Central memory CD8-positive, alpha-beta T cell (primary cell): Measurements from ENCODE around the gene GSE1.

Experiments
- ATAC-seq: fragments of 150-1000 bp; cut with Tn5 transposase; replicated peaks from 2 replicates; pipeline ENCODE4 v1.10.0; 2022; ENCODE audit warnings: mild to moderate bottlenecking, moderate FRiP score, moderate number of reproducible peaks; ENCODE audit not compliant: poor library complexity, severe bottlenecking; ENCODE audit errors: extremely low read depth
- DNase-seq, 2 donors: peaks; one replicate each; pipeline ENCODE4 v3.0.0; 2021; ENCODE audit warnings: low spot score in 2 of 2
- H3K27ac Mint-ChIP-seq: one replicate; pipeline ENCODE4 v1.8.0; 2022; ENCODE audit warnings: low read depth, mild to moderate bottlenecking, moderate library complexity, mixed read lengths
- H3K27me3 Mint-ChIP-seq: one replicate; pipeline ENCODE4 v1.8.0; 2022; ENCODE audit warnings: mixed read lengths
- H3K36me3 Mint-ChIP-seq: one replicate; pipeline ENCODE4 v1.8.0; 2022; ENCODE audit warnings: mild to moderate bottlenecking, moderate library complexity, mixed read lengths; ENCODE audit not compliant: insufficient read depth
- H3K4me1 Mint-ChIP-seq: one replicate; pipeline ENCODE4 v1.8.0; 2022; ENCODE audit warnings: mixed read lengths
- H3K4me3 Mint-ChIP-seq: one replicate; pipeline ENCODE4 v1.8.0; 2022; ENCODE audit warnings: mild to moderate bottlenecking, moderate library complexity, mixed read lengths
- H3K9me3 Mint-ChIP-seq: one replicate; pipeline ENCODE4 v1.8.0; 2022; ENCODE audit warnings: mixed read lengths

Gene GSE1

GRCh38 chr16:85579191-85579590 is 33.9 kb upstream of the GSE1 start:
- Mint-ChIP-seq H3K4me3 (peak overlapping the region; percentile 7), H3K27me3 (no peaks in the 10 kb centered on the region), H3K27ac (peak overlapping the region; percentile 26), H3K4me1 (peaks cover 70% of the 10 kb centered on the region), H3K36me3 (peaks cover 20% of the 10 kb centered on the region), H3K9me3 (no peaks in the 10 kb centered on the region)
- ATAC-seq (no peak), DNase-seq (no peak)

DNA sequence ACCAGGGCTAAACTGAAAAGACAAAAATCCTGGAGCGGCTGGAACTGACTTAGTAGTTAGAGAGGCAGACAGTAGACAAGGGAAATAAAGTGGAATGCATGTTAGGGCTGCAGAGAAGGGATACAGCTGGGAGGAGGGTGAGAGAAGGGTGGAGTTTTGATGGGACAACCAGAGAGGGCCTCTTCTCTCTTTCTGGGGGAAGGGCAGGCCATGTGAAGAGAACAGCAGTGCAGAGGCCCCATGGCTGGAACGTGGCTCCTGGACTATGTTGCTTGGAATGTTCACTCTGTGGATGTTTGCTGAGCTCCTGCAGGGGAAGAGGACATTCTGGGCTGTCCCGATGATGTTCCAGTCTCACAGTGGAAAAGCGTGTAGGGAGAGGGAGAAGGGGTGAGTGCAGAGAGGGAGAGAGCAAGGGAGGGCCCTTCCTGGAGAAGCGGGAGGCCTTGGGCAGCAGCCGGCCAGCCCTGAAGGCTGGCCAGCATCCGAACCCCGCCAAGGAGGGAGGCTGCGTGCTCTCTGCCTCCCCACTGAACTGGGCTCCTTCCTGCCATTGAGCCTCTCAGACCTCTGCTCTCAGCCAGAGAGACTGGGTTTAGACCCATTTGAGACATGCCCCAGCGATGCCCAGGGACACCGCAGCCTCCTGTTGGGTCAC is 33.1 kb upstream of the GSE1 start:
- ATAC-seq, result no peak
- Mint-ChIP-seq H3K27me3 (no peaks in the 10 kb centered on the region), H3K27ac (peak overlapping the region; percentile 9)

GRCh38 chr16:85580684-85581083 is 32.4 kb upstream of the GSE1 start:
- H3K4me1 Mint-ChIP-seq, result peaks cover 68% of the 10 kb centered on the region
- peak overlapping the region; percentile 11 for H3K4me3 Mint-ChIP-seq
- peaks cover 20% of the 10 kb centered on the region for H3K36me3 Mint-ChIP-seq
- no peak overlapping the region for H3K27ac Mint-ChIP-seq
- no peak for ATAC-seq
- no peaks in the 10 kb centered on the region for H3K27me3 Mint-ChIP-seq
- no peak for DNase-seq
- H3K9me3 Mint-ChIP-seq, result no peaks in the 10 kb centered on the region

More for the DNA sequence above, 33.1 kb upstream of the GSE1 start:
- no peaks in the 10 kb centered on the region for H3K9me3 Mint-ChIP-seq
- H3K36me3 Mint-ChIP-seq, result peaks cover 25% of the 10 kb centered on the region
- H3K4me1 Mint-ChIP-seq, result peaks cover 75% of the 10 kb centered on the region
- H3K4me3 Mint-ChIP-seq, result no peak overlapping the region
- DNase-seq, result no peak

DNA sequence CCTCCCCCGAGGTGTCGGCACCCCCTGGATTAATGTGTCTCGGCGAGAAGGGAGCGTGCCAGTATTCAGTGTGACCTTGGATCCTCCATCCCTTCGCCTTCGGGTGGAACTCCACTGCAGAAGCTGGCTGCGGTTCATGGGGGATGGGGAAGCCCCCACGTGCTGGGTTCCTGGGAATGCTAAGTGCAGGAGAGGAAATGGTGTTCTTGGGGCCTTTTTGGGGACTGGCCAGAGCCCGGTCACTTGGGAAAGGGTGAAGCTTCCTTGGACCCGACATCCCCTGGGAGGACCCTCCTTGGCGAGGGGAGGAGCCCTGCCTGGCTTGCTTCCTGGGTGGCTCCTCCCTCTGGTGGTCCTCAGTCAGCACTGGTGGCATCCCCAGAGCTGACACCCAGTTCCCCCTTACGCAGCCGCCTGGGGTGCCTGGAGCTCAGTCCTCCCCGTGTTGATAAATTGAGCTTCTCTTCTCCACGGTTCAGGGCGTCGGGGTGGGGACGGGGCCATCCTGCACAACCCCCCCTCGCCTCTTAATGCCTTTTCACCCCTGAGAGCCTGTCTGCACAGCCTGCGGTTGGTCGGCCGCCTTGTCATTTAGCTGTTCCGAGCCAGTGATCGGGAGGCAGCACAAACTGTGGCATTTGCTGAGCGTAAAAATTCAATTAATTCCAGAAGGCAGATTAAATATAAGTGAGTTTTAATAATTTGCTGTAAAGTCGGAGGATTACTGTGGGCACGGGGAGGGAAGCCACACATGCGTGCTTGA is 30.7 kb upstream of the GSE1 start:
- H3K4me1 Mint-ChIP-seq, result peaks cover 58% of the 10 kb centered on the region
- H3K27ac Mint-ChIP-seq, result peak overlapping the region; percentile 36
- ATAC-seq (no peak), DNase-seq (no peak)
- peak overlapping the region; percentile 3 for H3K4me3 Mint-ChIP-seq
- no peaks in the 10 kb centered on the region for H3K9me3 Mint-ChIP-seq
- peaks cover 19% of the 10 kb centered on the region for H3K36me3 Mint-ChIP-seq
- no peaks in the 10 kb centered on the region for H3K27me3 Mint-ChIP-seq

GRCh38 chr16:85583491-85584181 is 29.5 kb upstream of the GSE1 start:
- Mint-ChIP-seq H3K27ac (peak overlapping the region; percentile 36), H3K36me3 (peaks cover 13% of the 10 kb centered on the region), H3K27me3 (no peaks in the 10 kb centered on the region), H3K9me3 (no peaks in the 10 kb centered on the region), H3K4me3 (no peak overlapping the region), H3K4me1 (peaks cover 49% of the 10 kb centered on the region)
- ATAC-seq (peak; percentile 36), DNase-seq (no peak)

GRCh38 chr16:85584267-85584666 is 28.9 kb upstream of the GSE1 start:
- DNase-seq, result no peak
- H3K36me3 Mint-ChIP-seq, result peaks cover 13% of the 10 kb centered on the region
- no peaks in the 10 kb centered on the region for H3K9me3 Mint-ChIP-seq
- H3K4me3 Mint-ChIP-seq, result no peak overlapping the region
- H3K27ac Mint-ChIP-seq, result no peak overlapping the region
- H3K27me3 Mint-ChIP-seq, result no peaks in the 10 kb centered on the region
- peaks cover 42% of the 10 kb centered on the region for H3K4me1 Mint-ChIP-seq
- no peak for ATAC-seq

DNA sequence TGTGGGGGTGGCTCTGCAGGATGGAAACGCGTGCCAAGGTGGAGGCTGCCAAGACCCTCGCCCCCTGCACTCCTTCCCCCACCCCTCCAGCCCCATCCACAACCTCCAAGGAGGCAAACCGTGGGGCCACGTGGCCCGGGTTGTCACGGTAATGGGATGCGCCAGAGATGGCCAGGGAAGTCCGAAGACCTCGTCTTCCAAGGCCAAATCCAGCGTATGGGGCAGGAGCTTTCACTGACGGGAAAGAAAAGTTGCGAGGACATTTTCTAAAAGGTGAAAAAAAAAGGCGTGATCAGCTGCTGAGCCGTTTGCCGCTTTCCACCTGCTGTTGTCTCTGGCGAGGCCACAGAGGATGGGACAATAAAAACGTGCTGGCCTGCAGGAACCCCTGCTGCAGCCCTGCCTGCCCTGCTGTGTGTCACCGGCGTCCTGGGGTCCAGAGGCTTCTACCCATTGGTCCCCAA is 28.3 kb upstream of the GSE1 start:
- Mint-ChIP-seq H3K9me3 (no peaks in the 10 kb centered on the region), H3K4me3 (no peak overlapping the region), H3K27me3 (no peaks in the 10 kb centered on the region), H3K4me1 (peaks cover 37% of the 10 kb centered on the region), H3K36me3 (peaks cover 13% of the 10 kb centered on the region), H3K27ac (no peak overlapping the region)
- ATAC-seq, result no peak
- no peak for DNase-seq

GRCh38 chr16:85585711-85586110 is 27.4 kb upstream of the GSE1 start:
- H3K4me3 Mint-ChIP-seq, result no peak overlapping the region
- no peak for ATAC-seq
- H3K27ac Mint-ChIP-seq, result no peak overlapping the region
- no peaks in the 10 kb centered on the region for H3K27me3 Mint-ChIP-seq
- H3K9me3 Mint-ChIP-seq, result no peaks in the 10 kb centered on the region
- peaks cover 12% of the 10 kb centered on the region for H3K36me3 Mint-ChIP-seq
- H3K4me1 Mint-ChIP-seq, result peaks cover 31% of the 10 kb centered on the region
- no peak for DNase-seq

DNA sequence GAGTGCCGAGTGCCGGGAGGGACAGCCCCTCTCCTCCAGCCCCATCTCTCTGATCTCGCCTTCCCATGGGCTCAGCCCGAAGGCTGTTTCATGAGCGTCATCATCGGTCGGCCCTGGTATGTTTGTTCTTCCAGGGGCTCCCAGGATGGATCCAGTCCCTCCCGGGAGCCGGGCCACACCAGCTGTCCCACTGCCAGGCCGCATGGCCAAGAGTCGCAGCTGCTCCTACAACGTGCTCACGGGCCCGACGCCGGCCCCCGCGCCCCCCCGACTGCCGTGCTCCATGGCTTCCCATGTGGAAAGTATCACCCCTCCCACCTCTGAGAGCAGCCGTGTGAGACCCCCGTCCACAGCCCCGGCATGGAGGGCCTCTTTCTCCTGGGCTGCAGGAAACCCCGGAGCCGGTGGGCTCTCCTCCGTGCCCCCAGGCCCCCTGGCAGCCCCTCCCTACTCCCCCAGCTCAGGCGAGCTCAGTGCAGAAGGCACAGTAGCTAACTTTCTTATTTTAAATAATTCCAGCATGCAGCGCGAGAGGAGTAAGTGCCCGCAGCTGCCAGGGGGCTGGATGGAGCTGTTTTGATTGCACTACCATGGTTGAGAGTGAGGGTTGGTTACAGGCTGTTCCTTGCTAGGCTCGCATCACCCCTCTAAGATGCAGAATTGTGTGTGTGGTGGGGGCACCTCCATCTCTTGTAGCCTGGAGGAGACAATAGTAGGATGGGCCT is 26.6 kb upstream of the GSE1 start:
- Mint-ChIP-seq H3K27ac (no peak overlapping the region), H3K4me3 (no peak overlapping the region), H3K9me3 (no peaks in the 10 kb centered on the region), H3K4me1 (peaks cover 27% of the 10 kb centered on the region), H3K36me3 (peaks cover 10% of the 10 kb centered on the region), H3K27me3 (no peaks in the 10 kb centered on the region)
- no peak for DNase-seq
- ATAC-seq, result no peak

DNA sequence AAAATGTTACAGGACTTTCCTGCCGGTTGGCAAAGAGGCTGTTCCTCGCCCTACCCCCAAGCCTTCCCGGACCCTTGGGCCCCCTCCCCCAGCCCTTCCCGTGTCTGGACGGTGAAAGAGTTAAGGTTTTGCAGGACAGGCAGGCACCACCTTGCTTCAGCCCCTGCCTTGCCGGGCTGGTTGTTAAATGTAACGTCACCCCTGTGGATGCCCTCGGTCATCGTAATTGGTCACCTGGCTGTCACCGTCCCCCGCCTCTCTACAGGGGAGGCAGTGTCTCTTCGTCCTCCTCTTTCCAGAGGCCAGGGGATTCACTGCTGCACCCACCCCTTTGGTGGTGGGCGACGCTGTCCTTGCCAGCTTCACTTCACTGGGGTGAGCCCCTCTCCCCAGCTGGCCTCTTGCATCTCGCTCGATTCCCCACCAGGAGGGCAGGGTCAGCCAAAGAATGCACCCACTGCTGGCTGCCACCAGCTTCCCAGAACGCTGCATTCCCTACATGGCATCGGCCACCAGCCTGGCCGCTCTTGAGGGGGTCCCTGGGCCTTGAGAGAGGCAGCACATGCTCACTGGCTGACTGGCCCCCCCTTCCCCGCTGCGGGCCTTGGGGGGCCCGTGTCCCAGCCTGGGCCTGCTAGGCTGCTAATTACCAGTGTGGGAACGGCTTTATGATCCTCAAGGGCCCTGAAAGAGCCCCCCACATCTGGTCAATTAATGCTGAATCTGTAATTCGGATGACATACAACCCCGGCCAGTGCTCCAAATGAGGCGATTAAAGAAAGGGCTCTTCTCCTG is 25.2 kb upstream of the GSE1 start:
- Mint-ChIP-seq H3K27ac (no peak overlapping the region), H3K4me3 (no peak overlapping the region), H3K4me1 (peaks cover 13% of the 10 kb centered on the region), H3K27me3 (no peaks in the 10 kb centered on the region), H3K36me3 (peaks cover 9% of the 10 kb centered on the region), H3K9me3 (no peaks in the 10 kb centered on the region)
- ATAC-seq (no peak), DNase-seq (no peak)

- H3K9me3 Mint-ChIP-seq, result no peaks in the 10 kb centered on the region
- ATAC-seq, result no peak
- H3K36me3 Mint-ChIP-seq, result peaks cover 11% of the 10 kb centered on the region
- H3K4me3 Mint-ChIP-seq, result no peak overlapping the region
- no peaks in the 10 kb centered on the region for H3K27me3 Mint-ChIP-seq
- DNase-seq, result no peak
- H3K4me1 Mint-ChIP-seq, result peaks cover 5% of the 10 kb centered on the region
- no peak overlapping the region for H3K27ac Mint-ChIP-seq
Observed at GRCh38 chr16:85588562-85589503, 24.3 kb upstream of the GSE1 start.
